IMR-90 (cell line): ENCODE results near the gene MMP2.

ENCODE experiments used
- CEBPB ChIP-seq: IDR thresholded peaks from 2 replicates; pipeline ENCODE4 v1.6.1; 2012; ENCODE audit warnings: low read depth, low read length, improper control_type of control experiment
- POLR2A ChIP-seq: IDR thresholded peaks from 2 replicates; pipeline ENCODE4 v1.6.1; 2012; ENCODE audit warnings: mild to moderate bottlenecking, low read depth, low read length
- RFX5 ChIP-seq: IDR thresholded peaks from 2 replicates; pipeline ENCODE4 v1.8.0; 2012; ENCODE audit warnings: low read depth, mild to moderate bottlenecking, low read length, moderate library complexity
- SMC3 ChIP-seq: fragments of 150-350 bp; IDR thresholded peaks from 2 replicates; pipeline ENCODE4 v1.6.1; 2016; ENCODE audit warnings: low read depth, mild to moderate bottlenecking, antibody characterized with exemption, low read length, moderate library complexity
- TF ChIP-seq, protein P1 (sequence below): conservative IDR thresholded peaks from 2 replicates; pipeline ENCODE4 v1.5.1; 2012; ENCODE audit warnings: mild to moderate bottlenecking, low read depth, low read length, improper control_type of control experiment

DNA sequence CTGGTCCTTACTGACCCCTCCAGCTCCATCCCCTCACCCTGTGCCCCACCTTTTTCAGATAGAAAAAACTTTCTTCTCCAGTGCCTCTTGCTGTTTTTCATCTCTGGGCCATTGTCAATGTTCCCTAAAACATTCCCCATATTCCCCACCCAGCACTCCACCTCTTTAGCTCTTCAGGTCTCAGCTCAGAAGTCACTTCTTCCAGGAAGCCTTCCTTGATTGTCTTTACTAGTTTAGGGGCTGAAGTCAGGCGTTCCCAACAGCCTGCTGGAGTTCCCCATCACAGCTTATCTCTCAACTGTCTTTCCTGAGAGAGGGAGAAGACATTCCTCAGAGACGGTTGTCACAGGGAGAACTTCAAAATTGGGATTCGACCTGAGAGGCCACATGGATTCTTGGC is 1.3 kb upstream of the MMP2 start:
- no peak for TF ChIP-seq POLR2A
- no peak for TF ChIP-seq RFX5
- TF ChIP-seq, protein P1, sequence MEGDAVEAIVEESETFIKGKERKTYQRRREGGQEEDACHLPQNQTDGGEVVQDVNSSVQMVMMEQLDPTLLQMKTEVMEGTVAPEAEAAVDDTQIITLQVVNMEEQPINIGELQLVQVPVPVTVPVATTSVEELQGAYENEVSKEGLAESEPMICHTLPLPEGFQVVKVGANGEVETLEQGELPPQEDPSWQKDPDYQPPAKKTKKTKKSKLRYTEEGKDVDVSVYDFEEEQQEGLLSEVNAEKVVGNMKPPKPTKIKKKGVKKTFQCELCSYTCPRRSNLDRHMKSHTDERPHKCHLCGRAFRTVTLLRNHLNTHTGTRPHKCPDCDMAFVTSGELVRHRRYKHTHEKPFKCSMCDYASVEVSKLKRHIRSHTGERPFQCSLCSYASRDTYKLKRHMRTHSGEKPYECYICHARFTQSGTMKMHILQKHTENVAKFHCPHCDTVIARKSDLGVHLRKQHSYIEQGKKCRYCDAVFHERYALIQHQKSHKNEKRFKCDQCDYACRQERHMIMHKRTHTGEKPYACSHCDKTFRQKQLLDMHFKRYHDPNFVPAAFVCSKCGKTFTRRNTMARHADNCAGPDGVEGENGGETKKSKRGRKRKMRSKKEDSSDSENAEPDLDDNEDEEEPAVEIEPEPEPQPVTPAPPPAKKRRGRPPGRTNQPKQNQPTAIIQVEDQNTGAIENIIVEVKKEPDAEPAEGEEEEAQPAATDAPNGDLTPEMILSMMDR: no peak
- no peak for TF ChIP-seq CEBPB
- no peak for TF ChIP-seq SMC3
